ENCODE data around the gene MPZL2.

Gene MPZL2

GRCh38 chr11:118239509-118240205 lies 24.4 kb downstream of the MPZL2 start:
- Histone ChIP-seq H3K27me3 (ENCODE audit: control insufficient read depth, insufficient read depth, low read length) (no peaks in the 10 kb centered on the region), H3K27ac (ENCODE audit: low read length) (no peak overlapping the region), H3K9me3 (ENCODE audit: control insufficient read depth, low read depth, low read length) (no peaks in the 10 kb centered on the region), H3K9ac (ENCODE audit: low read length) (no peak overlapping the region), H3K36me3 (ENCODE audit: control insufficient read depth, low read depth, low read length) (no peaks in the 10 kb centered on the region), H3K4me3 (ENCODE audit: low read length) (no peak overlapping the region), H3K4me1 (ENCODE audit: control insufficient read depth, low read depth, low read length) (peaks cover 7% of the 10 kb centered on the region)

GRCh38 chr11:118238929-118239328 lies 25.2 kb downstream of the MPZL2 start:
- Histone ChIP-seq H3K27me3 (ENCODE audit: control insufficient read depth, insufficient read depth, low read length) (no peaks in the 10 kb centered on the region), H3K9ac (ENCODE audit: low read length) (no peak overlapping the region), H3K36me3 (ENCODE audit: control insufficient read depth, low read depth, low read length) (no peaks in the 10 kb centered on the region), H3K27ac (ENCODE audit: low read length) (no peak overlapping the region), H3K9me3 (ENCODE audit: control insufficient read depth, low read depth, low read length) (no peaks in the 10 kb centered on the region), H3K4me3 (ENCODE audit: low read length) (no peak overlapping the region), H3K4me1 (ENCODE audit: control insufficient read depth, low read depth, low read length) (peaks cover 7% of the 10 kb centered on the region)

- peaks cover 7% of the 10 kb centered on the region for H3K4me1 ChIP-seq (ENCODE audit: control insufficient read depth, low read depth, low read length)
These were observed 25.7 kb downstream of the MPZL2 start for GRCh38 chr11:118238421-118238820.

GRCh38 chr11:118236170-118236569 lies 27.9 kb downstream of the MPZL2 start:
- Histone ChIP-seq H3K27me3 (ENCODE audit: control insufficient read depth, insufficient read depth, low read length) (no peaks in the 10 kb centered on the region), H3K9me3 (ENCODE audit: control insufficient read depth, low read depth, low read length) (no peaks in the 10 kb centered on the region), H3K4me1 (ENCODE audit: control insufficient read depth, low read depth, low read length) (peaks cover 7% of the 10 kb centered on the region), H3K4me3 (ENCODE audit: low read length) (no peak overlapping the region), H3K27ac (ENCODE audit: low read length) (no peak overlapping the region), H3K36me3 (ENCODE audit: control insufficient read depth, low read depth, low read length) (no peaks in the 10 kb centered on the region), H3K9ac (ENCODE audit: low read length) (no peak overlapping the region)

More at GRCh38 chr11:118238421-118238820, 25.7 kb downstream of the MPZL2 start:
- Histone ChIP-seq H3K9me3 (ENCODE audit: control insufficient read depth, low read depth, low read length) (no peaks in the 10 kb centered on the region), H3K4me3 (ENCODE audit: low read length) (no peak overlapping the region), H3K9ac (ENCODE audit: low read length) (no peak overlapping the region), H3K36me3 (ENCODE audit: control insufficient read depth, low read depth, low read length) (no peaks in the 10 kb centered on the region), H3K27ac (ENCODE audit: low read length) (no peak overlapping the region), H3K27me3 (ENCODE audit: control insufficient read depth, insufficient read depth, low read length) (no peaks in the 10 kb centered on the region)

- Histone ChIP-seq H3K4me3 (ENCODE audit: low read length) (no peak overlapping the region), H3K4me1 (ENCODE audit: control insufficient read depth, low read depth, low read length) (peaks cover 7% of the 10 kb centered on the region), H3K36me3 (ENCODE audit: control insufficient read depth, low read depth, low read length) (no peaks in the 10 kb centered on the region), H3K9ac (ENCODE audit: low read length) (no peak overlapping the region), H3K27ac (ENCODE audit: low read length) (no peak overlapping the region), H3K27me3 (ENCODE audit: control insufficient read depth, insufficient read depth, low read length) (no peaks in the 10 kb centered on the region), H3K9me3 (ENCODE audit: control insufficient read depth, low read depth, low read length) (no peaks in the 10 kb centered on the region)
These were observed 29.3 kb downstream of the MPZL2 start for GRCh38 chr11:118234833-118235232.

- no peak overlapping the region for H3K27ac ChIP-seq (ENCODE audit: low read length)
- H3K4me3 ChIP-seq (ENCODE audit: low read length) = no peak overlapping the region
- H3K9me3 ChIP-seq (ENCODE audit: control insufficient read depth, low read depth, low read length) = no peaks in the 10 kb centered on the region
- no peaks in the 10 kb centered on the region for H3K36me3 ChIP-seq (ENCODE audit: control insufficient read depth, low read depth, low read length)
- H3K4me1 ChIP-seq (ENCODE audit: control insufficient read depth, low read depth, low read length) = peaks cover 3% of the 10 kb centered on the region
- H3K9ac ChIP-seq (ENCODE audit: low read length) = no peak overlapping the region
- no peaks in the 10 kb centered on the region for H3K27me3 ChIP-seq (ENCODE audit: control insufficient read depth, insufficient read depth, low read length)
These were observed 30.2 kb downstream of the MPZL2 start for GRCh38 chr11:118233850-118234249.

GRCh38 chr11:118233377-118233776 lies 30.7 kb downstream of the MPZL2 start:
- no peaks in the 10 kb centered on the region for H3K36me3 ChIP-seq (ENCODE audit: control insufficient read depth, low read depth, low read length)

GRCh38 chr11:118232659-118233058 lies 31.4 kb downstream of the MPZL2 start:
- Histone ChIP-seq H3K9ac (ENCODE audit: low read length) (no peak overlapping the region), H3K4me1 (ENCODE audit: control insufficient read depth, low read depth, low read length) (no peaks in the 10 kb centered on the region), H3K27ac (ENCODE audit: low read length) (no peak overlapping the region), H3K36me3 (ENCODE audit: control insufficient read depth, low read depth, low read length) (no peaks in the 10 kb centered on the region), H3K27me3 (ENCODE audit: control insufficient read depth, insufficient read depth, low read length) (no peaks in the 10 kb centered on the region), H3K9me3 (ENCODE audit: control insufficient read depth, low read depth, low read length) (no peaks in the 10 kb centered on the region), H3K4me3 (ENCODE audit: low read length) (no peak overlapping the region)

More at GRCh38 chr11:118233377-118233776, 30.7 kb downstream of the MPZL2 start:
- Histone ChIP-seq H3K9me3 (ENCODE audit: control insufficient read depth, low read depth, low read length) (no peaks in the 10 kb centered on the region), H3K4me3 (ENCODE audit: low read length) (no peak overlapping the region), H3K27ac (ENCODE audit: low read length) (no peak overlapping the region), H3K27me3 (ENCODE audit: control insufficient read depth, insufficient read depth, low read length) (no peaks in the 10 kb centered on the region), H3K9ac (ENCODE audit: low read length) (no peak overlapping the region), H3K4me1 (ENCODE audit: control insufficient read depth, low read depth, low read length) (no peaks in the 10 kb centered on the region)

GRCh38 chr11:118231461-118231860 lies 32.6 kb downstream of the MPZL2 start:
- Histone ChIP-seq H3K36me3 (ENCODE audit: control insufficient read depth, low read depth, low read length) (no peaks in the 10 kb centered on the region), H3K9me3 (ENCODE audit: control insufficient read depth, low read depth, low read length) (no peaks in the 10 kb centered on the region), H3K27ac (ENCODE audit: low read length) (no peak overlapping the region), H3K27me3 (ENCODE audit: control insufficient read depth, insufficient read depth, low read length) (no peaks in the 10 kb centered on the region), H3K4me3 (ENCODE audit: low read length) (no peak overlapping the region), H3K9ac (ENCODE audit: low read length) (no peak overlapping the region), H3K4me1 (ENCODE audit: control insufficient read depth, low read depth, low read length) (no peaks in the 10 kb centered on the region)

- Histone ChIP-seq H3K36me3 (ENCODE audit: control insufficient read depth, low read depth, low read length) (no peaks in the 10 kb centered on the region), H3K4me1 (ENCODE audit: control insufficient read depth, low read depth, low read length) (no peaks in the 10 kb centered on the region), H3K27me3 (ENCODE audit: control insufficient read depth, insufficient read depth, low read length) (no peaks in the 10 kb centered on the region), H3K9ac (ENCODE audit: low read length) (no peak overlapping the region), H3K27ac (ENCODE audit: low read length) (no peak overlapping the region), H3K9me3 (ENCODE audit: control insufficient read depth, low read depth, low read length) (no peaks in the 10 kb centered on the region), H3K4me3 (ENCODE audit: low read length) (no peak overlapping the region)
These were observed 34.0 kb downstream of the MPZL2 start for GRCh38 chr11:118230088-118230487.

GRCh38 chr11:118229274-118229847 lies 34.7 kb downstream of the MPZL2 start:
- Histone ChIP-seq H3K4me3 (ENCODE audit: low read length) (no peak overlapping the region), H3K36me3 (ENCODE audit: control insufficient read depth, low read depth, low read length) (no peaks in the 10 kb centered on the region), H3K9me3 (ENCODE audit: control insufficient read depth, low read depth, low read length) (no peaks in the 10 kb centered on the region)

More at GRCh38 chr11:118229274-118229847, 34.7 kb downstream of the MPZL2 start:
- Histone ChIP-seq H3K27ac (ENCODE audit: low read length) (no peak overlapping the region), H3K9ac (ENCODE audit: low read length) (no peak overlapping the region), H3K27me3 (ENCODE audit: control insufficient read depth, insufficient read depth, low read length) (no peaks in the 10 kb centered on the region), H3K4me1 (ENCODE audit: control insufficient read depth, low read depth, low read length) (no peaks in the 10 kb centered on the region)

All from iPS-18a (cell line).